T-helper 17 cell (primary cell): ENCODE measurements around the gene COX7B. TPM values are rescaled to one million over a fixed set of nuclear protein-coding genes. Genes with fewer than 3 reads are reported as not detected.
"Not testable (repeated sequence)": the region's sequence is repeated elsewhere in the genome, so short reads cannot be mapped to it uniquely, and the experiment has no call there.

Experiments used
- ATAC-seq: fragments of 150-1000 bp; cut with Tn5 transposase; 2 replicates; pipeline ENCODE4 v1.10.0; 2021; ENCODE audit warnings: mild to moderate bottlenecking, moderate library complexity
- DNase-seq, 3 donors: peaks; one replicate each; pipeline versions ENCODE4 v3.0.0 to v3.0.0-alpha.2; 2020 to 2021
- H3K9me3 ChIP-seq: one replicate; pipeline ENCODE4 v1.7.0; 2013; ENCODE audit warnings: low read length, mild to moderate bottlenecking; ENCODE audit not compliant: control insufficient read depth, poor library complexity, severe bottlenecking
- H3K27ac Mint-ChIP-seq: one replicate; pipeline ENCODE4 v1.8.0; 2022; ENCODE audit warnings: mild to moderate bottlenecking, moderate library complexity, mixed read lengths
- H3K27me3 Mint-ChIP-seq: one replicate; pipeline ENCODE4 v1.8.0; 2022; ENCODE audit warnings: mixed read lengths
- H3K36me3 Mint-ChIP-seq: one replicate; pipeline ENCODE4 v1.8.0; 2022; ENCODE audit warnings: low read depth, mixed read lengths
- H3K4me1 Mint-ChIP-seq: one replicate; pipeline ENCODE4 v1.8.0; 2022; ENCODE audit warnings: mild to moderate bottlenecking, mixed read lengths
- H3K4me3 Mint-ChIP-seq: one replicate; pipeline ENCODE4 v1.8.0; 2022; ENCODE audit warnings: mild to moderate bottlenecking, moderate library complexity, mixed read lengths
- total RNA-seq, 4 donors: library from RNA in 2 of 4; stranded (reverse) in 2 of 4; gene quantifications; one replicate each; pipeline ENCODE4 v1.2.3 and lab custom pipeline; 2022 to 2026

Gene COX7B
- total RNA-seq, 2 donors from 2014 or later, result 114 to 115 TPM

- no peaks in the 10 kb centered on the region for H3K9me3 ChIP-seq
- H3K4me1 Mint-ChIP-seq, result peaks cover 6% of the 10 kb centered on the region
- no peak overlapping the region for H3K27ac Mint-ChIP-seq
- no peak for ATAC-seq
- H3K27me3 Mint-ChIP-seq, result no peaks in the 10 kb centered on the region
- no peak overlapping the region for H3K4me3 Mint-ChIP-seq
- no peaks in the 10 kb centered on the region for H3K36me3 Mint-ChIP-seq
- DNase-seq, result no peak
These were observed 23.5 kb downstream of the COX7B start for GRCh38 chrX:77922787-77923186.

- H3K36me3 Mint-ChIP-seq, result peaks cover 2% of the 10 kb centered on the region
- peaks cover 5% of the 10 kb centered on the region for H3K4me1 Mint-ChIP-seq
- no peak overlapping the region for H3K27ac Mint-ChIP-seq
- DNase-seq (no peak), ATAC-seq (no peak)
- no peaks in the 10 kb centered on the region for H3K9me3 ChIP-seq
- H3K4me3 Mint-ChIP-seq, result no peak overlapping the region
- H3K27me3 Mint-ChIP-seq, result no peaks in the 10 kb centered on the region
These were observed 25.1 kb downstream of the COX7B start for GRCh38 chrX:77924320-77924859.

GRCh38 chrX:77925764-77926163 is 26.5 kb downstream of the COX7B start:
- Mint-ChIP-seq H3K27me3 (no peaks in the 10 kb centered on the region), H3K27ac (no peak overlapping the region), H3K4me1 (peaks cover 5% of the 10 kb centered on the region), H3K4me3 (no peak overlapping the region), H3K36me3 (peaks cover 2% of the 10 kb centered on the region)
- no peaks in the 10 kb centered on the region for H3K9me3 ChIP-seq
- ATAC-seq, result no peak
- DNase-seq, result no peak

- DNase-seq, result no peak
- H3K9me3 ChIP-seq, result no peaks in the 10 kb centered on the region
- ATAC-seq, result no peak
- Mint-ChIP-seq H3K27ac (no peak overlapping the region), H3K36me3 (peaks cover 2% of the 10 kb centered on the region), H3K27me3 (no peaks in the 10 kb centered on the region), H3K4me3 (no peak overlapping the region), H3K4me1 (no peaks in the 10 kb centered on the region)
These were observed 31.3 kb downstream of the COX7B start for GRCh38 chrX:77930581-77930980.

GRCh38 chrX:77935886-77936285 is 36.6 kb downstream of the COX7B start:
- Mint-ChIP-seq H3K36me3 (no peaks in the 10 kb centered on the region), H3K27ac (no peak overlapping the region), H3K4me1 (peaks cover 2% of the 10 kb centered on the region)

GRCh38 chrX:77936299-77936698 is 37.0 kb downstream of the COX7B start:
- no peaks in the 10 kb centered on the region for H3K9me3 ChIP-seq
- H3K36me3 Mint-ChIP-seq, result no peaks in the 10 kb centered on the region
- H3K4me1 Mint-ChIP-seq, result peaks cover 2% of the 10 kb centered on the region
- ATAC-seq, result no peak
- no peak overlapping the region for H3K4me3 Mint-ChIP-seq
- DNase-seq, result no peak
- no peaks in the 10 kb centered on the region for H3K27me3 Mint-ChIP-seq
- H3K27ac Mint-ChIP-seq, result peak overlapping the region; percentile 37

More at GRCh38 chrX:77935886-77936285, 36.6 kb downstream of the COX7B start:
- no peaks in the 10 kb centered on the region for H3K9me3 ChIP-seq
- no peak for ATAC-seq
- Mint-ChIP-seq H3K27me3 (no peaks in the 10 kb centered on the region), H3K4me3 (no peak overlapping the region)
- no peak for DNase-seq

GRCh38 chrX:77937291-77937690 is 38.0 kb downstream of the COX7B start:
- H3K4me1 Mint-ChIP-seq, result peaks cover 2% of the 10 kb centered on the region
- ATAC-seq (no peak), DNase-seq (no peak)
- H3K36me3 Mint-ChIP-seq, result no peaks in the 10 kb centered on the region
- H3K4me3 Mint-ChIP-seq, result no peak overlapping the region
- H3K27me3 Mint-ChIP-seq, result no peaks in the 10 kb centered on the region
- no peaks in the 10 kb centered on the region for H3K9me3 ChIP-seq
- H3K27ac Mint-ChIP-seq, result no peak overlapping the region

GRCh38 chrX:77938083-77938680 is 38.9 kb downstream of the COX7B start:
- Mint-ChIP-seq H3K4me1 (peaks cover 3% of the 10 kb centered on the region), H3K27ac (no peak overlapping the region), H3K4me3 (no peak overlapping the region), H3K27me3 (no peaks in the 10 kb centered on the region), H3K36me3 (no peaks in the 10 kb centered on the region)
- DNase-seq (no peak), ATAC-seq (no peak)
- H3K9me3 ChIP-seq, result no peaks in the 10 kb centered on the region

GRCh38 chrX:77945031-77945430 is 45.8 kb downstream of the COX7B start:
- not testable (repeated sequence) for H3K4me1 Mint-ChIP-seq, H3K27me3 Mint-ChIP-seq, DNase-seq, ATAC-seq, H3K4me3 Mint-ChIP-seq, H3K36me3 Mint-ChIP-seq, H3K9me3 ChIP-seq, H3K27ac Mint-ChIP-seq

GRCh38 chrX:77945910-77946545 is 46.8 kb downstream of the COX7B start:
- H3K36me3 Mint-ChIP-seq, result no peaks in the 10 kb centered on the region
- no peak overlapping the region for H3K4me3 Mint-ChIP-seq
- DNase-seq, result no peak
- H3K4me1 Mint-ChIP-seq, result peaks cover 2% of the 10 kb centered on the region
- no peak overlapping the region for H3K27ac Mint-ChIP-seq
- H3K9me3 ChIP-seq, result no peaks in the 10 kb centered on the region
- H3K27me3 Mint-ChIP-seq, result no peaks in the 10 kb centered on the region
- ATAC-seq, result no peak

- H3K9me3 ChIP-seq, result no peaks in the 10 kb centered on the region
- H3K27ac Mint-ChIP-seq, result no peak overlapping the region
- H3K4me1 Mint-ChIP-seq, result peaks cover 2% of the 10 kb centered on the region
- DNase-seq (no peak), ATAC-seq (no peak)
- no peak overlapping the region for H3K4me3 Mint-ChIP-seq
- no peaks in the 10 kb centered on the region for H3K27me3 Mint-ChIP-seq
- H3K36me3 Mint-ChIP-seq, result no peaks in the 10 kb centered on the region
These were observed 47.3 kb downstream of the COX7B start for GRCh38 chrX:77946571-77946970.

- Mint-ChIP-seq H3K27ac (no peak overlapping the region), H3K27me3 (no peaks in the 10 kb centered on the region), H3K36me3 (no peaks in the 10 kb centered on the region), H3K4me3 (no peak overlapping the region), H3K4me1 (peaks cover 2% of the 10 kb centered on the region)
- H3K9me3 ChIP-seq, result no peaks in the 10 kb centered on the region
- ATAC-seq (no peak), DNase-seq (no peak)
These were observed 50.6 kb downstream of the COX7B start for GRCh38 chrX:77949840-77950239.

GRCh38 chrX:77952173-77952572 is 52.9 kb downstream of the COX7B start:
- no peaks in the 10 kb centered on the region for H3K36me3 Mint-ChIP-seq
- H3K27me3 Mint-ChIP-seq, result no peaks in the 10 kb centered on the region
- H3K9me3 ChIP-seq, result no peaks in the 10 kb centered on the region
- no peak overlapping the region for H3K27ac Mint-ChIP-seq
- ATAC-seq (no peak), DNase-seq (no peak)
- H3K4me1 Mint-ChIP-seq, result peaks cover 6% of the 10 kb centered on the region
- H3K4me3 Mint-ChIP-seq, result no peak overlapping the region

- H3K4me3 Mint-ChIP-seq, result no peak overlapping the region
- no peak for DNase-seq
- ATAC-seq, result no peak
These were observed 54.0 kb downstream of the COX7B start for GRCh38 chrX:77953302-77953701.

More at GRCh38 chrX:77953302-77953701, 54.0 kb downstream of the COX7B start:
- Mint-ChIP-seq H3K27ac (no peak overlapping the region), H3K36me3 (no peaks in the 10 kb centered on the region), H3K27me3 (no peaks in the 10 kb centered on the region), H3K4me1 (peaks cover 11% of the 10 kb centered on the region)
- H3K9me3 ChIP-seq, result no peaks in the 10 kb centered on the region
